ENCODE measurements around the gene H2BK1.

Gene H2BK1

DNA sequence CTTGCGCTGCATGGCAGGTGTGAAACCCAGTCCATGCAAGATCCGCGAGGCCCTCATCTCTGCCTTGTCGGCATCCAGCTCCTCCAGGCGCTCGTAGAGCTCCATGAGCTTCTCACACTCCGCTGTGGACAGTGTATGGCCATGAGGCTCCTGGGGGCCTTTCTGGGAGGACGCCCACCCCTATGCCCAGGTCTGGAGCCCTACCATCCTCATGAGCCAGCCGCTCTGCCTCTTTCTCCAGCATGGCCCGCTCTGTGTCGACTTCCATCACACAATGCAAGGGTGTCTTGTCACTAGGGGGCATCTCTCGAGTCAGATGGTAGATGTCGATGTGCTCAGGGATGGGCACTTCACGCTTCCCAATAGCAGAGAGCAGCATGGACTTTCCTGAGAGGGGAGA, 13.4 kb upstream of the H2BK1 start:
- TF ChIP-seq, protein P1, sequence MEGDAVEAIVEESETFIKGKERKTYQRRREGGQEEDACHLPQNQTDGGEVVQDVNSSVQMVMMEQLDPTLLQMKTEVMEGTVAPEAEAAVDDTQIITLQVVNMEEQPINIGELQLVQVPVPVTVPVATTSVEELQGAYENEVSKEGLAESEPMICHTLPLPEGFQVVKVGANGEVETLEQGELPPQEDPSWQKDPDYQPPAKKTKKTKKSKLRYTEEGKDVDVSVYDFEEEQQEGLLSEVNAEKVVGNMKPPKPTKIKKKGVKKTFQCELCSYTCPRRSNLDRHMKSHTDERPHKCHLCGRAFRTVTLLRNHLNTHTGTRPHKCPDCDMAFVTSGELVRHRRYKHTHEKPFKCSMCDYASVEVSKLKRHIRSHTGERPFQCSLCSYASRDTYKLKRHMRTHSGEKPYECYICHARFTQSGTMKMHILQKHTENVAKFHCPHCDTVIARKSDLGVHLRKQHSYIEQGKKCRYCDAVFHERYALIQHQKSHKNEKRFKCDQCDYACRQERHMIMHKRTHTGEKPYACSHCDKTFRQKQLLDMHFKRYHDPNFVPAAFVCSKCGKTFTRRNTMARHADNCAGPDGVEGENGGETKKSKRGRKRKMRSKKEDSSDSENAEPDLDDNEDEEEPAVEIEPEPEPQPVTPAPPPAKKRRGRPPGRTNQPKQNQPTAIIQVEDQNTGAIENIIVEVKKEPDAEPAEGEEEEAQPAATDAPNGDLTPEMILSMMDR (IDR thresholded peaks at IDR 0.05; ENCODE audit: insufficient read depth, missing control alignments) = no peak
- FAIRE-seq = no peak
- no peak for DNase-seq (ENCODE audit: insufficient read length, low spot score)

DNA sequence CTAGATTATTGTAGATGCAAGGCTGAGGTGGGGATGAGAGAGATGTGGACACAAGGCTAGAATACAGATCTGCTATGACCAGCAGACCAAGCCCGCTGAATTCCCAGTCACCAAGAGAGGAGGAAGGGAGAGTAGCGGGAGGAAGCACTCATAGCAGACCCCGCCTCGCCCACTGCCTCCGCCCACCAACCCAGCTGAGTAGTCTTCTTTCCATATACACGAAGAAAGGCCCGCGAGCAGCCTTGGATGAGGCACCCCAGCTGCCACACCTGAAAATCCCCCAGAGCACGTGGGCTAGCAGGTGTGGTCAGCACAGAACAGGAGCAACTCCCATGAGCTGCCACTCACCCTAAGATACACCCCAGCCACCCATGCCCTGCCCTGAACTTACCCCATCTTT, 7.9 kb upstream of the H2BK1 start:
- FAIRE-seq (no peak), DNase-seq (ENCODE audit: insufficient read length, low spot score) (no peak)
- TF ChIP-seq, protein P1 (IDR thresholded peaks at IDR 0.05; ENCODE audit: insufficient read depth, missing control alignments) = no peak

DNA sequence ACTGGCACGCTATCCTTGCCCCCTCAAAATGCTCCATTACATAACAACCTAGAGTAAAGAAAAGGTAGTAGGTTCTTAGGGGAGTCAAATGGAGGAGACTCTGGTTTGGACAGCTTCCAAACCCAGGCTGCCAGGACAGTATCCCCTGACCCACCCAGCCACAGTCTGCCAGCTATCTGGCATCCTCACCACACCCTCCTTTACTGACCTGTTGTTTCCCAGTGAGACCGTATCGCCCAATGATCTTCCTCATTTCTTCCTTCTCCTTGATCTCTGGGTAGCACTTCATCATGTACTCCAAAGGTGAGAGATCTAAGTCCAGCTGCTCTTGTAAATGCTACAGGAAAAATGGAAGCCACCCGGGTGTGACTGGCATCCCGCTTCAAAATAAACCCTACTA, 5.1 kb upstream of the H2BK1 start:
- DNase-seq (ENCODE audit: insufficient read length, low spot score) (no peak), FAIRE-seq (no peak)
- TF ChIP-seq, protein P1 (IDR thresholded peaks at IDR 0.05; ENCODE audit: insufficient read depth, missing control alignments) = no peak

DNA sequence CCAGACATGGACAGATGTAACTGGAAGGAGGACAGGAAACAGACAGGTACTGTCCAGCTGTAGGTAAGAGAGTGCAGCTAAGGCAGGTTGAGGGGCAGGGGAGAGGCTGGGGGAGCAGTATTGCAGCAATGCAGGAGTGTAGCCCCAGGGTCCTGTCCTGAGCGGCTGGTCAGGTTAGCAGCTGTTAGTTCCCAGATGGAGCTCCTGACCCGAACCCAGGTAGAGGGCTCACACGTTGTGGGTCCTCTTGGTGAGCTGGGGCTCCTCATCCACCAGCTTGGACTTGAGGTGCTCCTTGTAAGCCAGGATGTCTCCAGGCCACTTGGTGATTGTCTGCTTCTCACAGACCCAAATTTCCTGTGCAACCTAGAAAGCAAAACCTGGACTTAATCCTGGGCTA, 3.5 kb upstream of the H2BK1 start:
- FAIRE-seq (no peak), DNase-seq (ENCODE audit: insufficient read length, low spot score) (no peak)
- TF ChIP-seq, protein P1 (IDR thresholded peaks at IDR 0.05; ENCODE audit: insufficient read depth, missing control alignments) = no peak

DNA sequence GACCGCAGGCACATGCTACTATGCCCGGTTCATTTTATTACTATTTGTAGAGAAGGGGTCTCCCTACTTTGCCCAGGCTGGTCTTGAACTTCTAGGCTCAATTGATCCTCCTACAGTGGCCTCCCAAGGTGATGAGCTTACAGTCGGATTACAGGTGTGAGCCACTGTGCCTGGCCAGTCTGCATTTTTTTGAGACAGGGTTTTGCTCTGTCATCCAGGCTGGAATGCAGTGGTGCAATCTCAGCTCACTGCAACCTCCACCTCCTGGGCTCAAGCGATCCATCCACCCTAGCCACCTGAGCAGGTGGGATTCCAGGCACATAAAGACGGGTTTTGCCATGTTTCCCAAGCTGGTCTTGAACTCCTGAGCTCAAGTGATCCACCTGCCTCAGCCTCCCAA, 2.3 kb upstream of the H2BK1 start:
- FAIRE-seq (no peak), DNase-seq (ENCODE audit: insufficient read length, low spot score) (no peak)
- TF ChIP-seq, protein P1 (IDR thresholded peaks at IDR 0.05; ENCODE audit: insufficient read depth, missing control alignments) = no peak

DNA sequence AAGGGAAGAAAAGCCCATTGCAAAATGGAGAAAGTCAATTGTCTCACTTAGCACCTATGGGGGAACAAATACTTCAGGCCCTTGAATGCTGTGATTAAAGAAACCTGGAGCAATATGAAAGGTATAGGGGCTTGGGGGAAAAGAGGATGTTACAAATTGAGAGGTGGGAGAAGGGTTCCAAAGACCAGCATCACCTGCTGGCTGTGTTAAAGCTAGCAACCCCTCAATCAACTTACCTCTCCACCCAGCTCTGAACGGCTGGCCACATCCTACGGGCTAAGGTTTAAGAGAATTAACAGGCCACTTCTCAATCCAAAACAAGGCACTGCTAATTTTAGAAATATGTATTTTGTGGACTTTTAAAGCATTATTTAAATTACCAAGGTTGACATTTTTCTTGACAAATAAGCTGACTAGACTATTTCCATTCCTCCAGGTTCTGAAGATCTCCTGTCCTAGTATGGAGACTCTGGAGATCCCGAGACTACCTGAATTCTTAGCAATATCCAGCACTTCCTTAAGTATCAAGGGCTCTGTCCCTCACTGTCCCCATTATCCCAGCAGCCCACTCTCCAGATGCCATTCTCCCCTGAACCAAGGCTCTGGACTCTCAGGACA, 976 bp upstream of the H2BK1 start:
- DNase-seq (ENCODE audit: insufficient read length, low spot score) (no peak), FAIRE-seq (no peak)
- TF ChIP-seq, protein P1 (IDR thresholded peaks at IDR 0.05; ENCODE audit: insufficient read depth, missing control alignments) = no peak

DNA sequence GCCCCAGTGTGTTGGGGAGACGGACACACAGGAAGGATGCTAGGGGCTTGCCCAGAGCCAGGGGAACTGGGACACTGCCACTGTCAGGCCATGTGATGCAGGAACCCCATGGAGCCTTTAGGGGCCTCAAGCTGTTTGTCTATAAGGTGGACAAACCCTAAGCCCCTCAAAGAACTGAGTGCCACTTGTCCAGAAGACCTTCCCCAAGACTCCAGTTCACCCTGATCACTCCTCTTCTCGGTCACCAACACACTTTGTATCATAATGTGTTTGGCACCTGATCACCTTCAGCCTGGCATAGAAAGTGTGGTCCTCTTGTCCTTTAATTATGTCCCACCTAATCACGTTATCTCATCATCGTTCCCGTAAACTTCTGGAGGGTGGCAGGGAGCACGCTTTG, 700 bp downstream of the H2BK1 start:
- FAIRE-seq (no peak), DNase-seq (ENCODE audit: insufficient read length, low spot score) (no peak)
- TF ChIP-seq, protein P1 (IDR thresholded peaks at IDR 0.05; ENCODE audit: insufficient read depth, missing control alignments) = no peak
